ENCODE measurements around the gene GP1BB.

DNA sequence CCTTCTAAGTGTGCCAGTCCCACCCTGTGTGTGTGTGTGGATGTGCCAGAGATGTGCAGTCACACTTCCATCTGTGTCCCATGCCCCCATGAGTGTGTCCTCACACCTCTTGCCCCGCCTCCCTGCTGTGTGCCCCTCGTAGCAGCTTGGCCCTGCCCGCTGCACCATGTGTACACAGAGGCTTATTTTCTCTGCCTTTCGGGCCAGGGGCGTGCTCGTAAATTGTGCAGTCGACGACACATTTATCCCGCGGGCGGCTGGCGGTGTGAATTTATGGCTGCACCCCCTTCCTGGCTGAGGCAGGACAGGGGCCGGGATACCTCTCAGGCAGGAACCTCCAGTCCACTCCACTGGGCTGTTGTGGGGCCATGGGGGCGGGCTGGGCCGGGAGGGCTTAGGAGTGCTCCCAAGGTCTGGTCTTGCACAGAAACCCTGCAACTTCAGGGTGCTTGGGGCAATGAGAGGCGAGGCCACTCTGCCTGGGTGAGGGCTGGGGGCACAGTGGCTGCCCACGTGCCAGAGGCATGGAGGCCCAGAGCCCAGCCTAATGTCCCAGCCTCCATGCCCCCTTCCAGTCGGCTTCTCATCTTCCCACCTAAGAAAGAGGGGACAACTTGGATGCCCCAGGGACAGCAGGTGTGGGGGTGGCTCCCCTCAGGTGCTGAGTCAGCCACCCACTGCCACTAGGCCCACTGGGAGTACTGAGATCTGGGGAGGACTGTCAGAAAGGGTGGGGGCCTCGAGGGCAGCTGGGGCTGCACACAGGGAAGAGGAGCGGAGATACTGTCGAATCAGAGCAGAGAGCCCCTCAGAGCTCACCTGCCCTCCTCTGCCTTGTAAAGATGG is 12.5 kb downstream of the GP1BB start:
- no peak for TF ChIP-seq EZH2 (IDR thresholded peaks at IDR 0.05; ENCODE audit: borderline replicate concordance, low read depth, low read length, severe bottlenecking)
- TF ChIP-seq, protein P1, sequence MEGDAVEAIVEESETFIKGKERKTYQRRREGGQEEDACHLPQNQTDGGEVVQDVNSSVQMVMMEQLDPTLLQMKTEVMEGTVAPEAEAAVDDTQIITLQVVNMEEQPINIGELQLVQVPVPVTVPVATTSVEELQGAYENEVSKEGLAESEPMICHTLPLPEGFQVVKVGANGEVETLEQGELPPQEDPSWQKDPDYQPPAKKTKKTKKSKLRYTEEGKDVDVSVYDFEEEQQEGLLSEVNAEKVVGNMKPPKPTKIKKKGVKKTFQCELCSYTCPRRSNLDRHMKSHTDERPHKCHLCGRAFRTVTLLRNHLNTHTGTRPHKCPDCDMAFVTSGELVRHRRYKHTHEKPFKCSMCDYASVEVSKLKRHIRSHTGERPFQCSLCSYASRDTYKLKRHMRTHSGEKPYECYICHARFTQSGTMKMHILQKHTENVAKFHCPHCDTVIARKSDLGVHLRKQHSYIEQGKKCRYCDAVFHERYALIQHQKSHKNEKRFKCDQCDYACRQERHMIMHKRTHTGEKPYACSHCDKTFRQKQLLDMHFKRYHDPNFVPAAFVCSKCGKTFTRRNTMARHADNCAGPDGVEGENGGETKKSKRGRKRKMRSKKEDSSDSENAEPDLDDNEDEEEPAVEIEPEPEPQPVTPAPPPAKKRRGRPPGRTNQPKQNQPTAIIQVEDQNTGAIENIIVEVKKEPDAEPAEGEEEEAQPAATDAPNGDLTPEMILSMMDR (IDR thresholded peaks at IDR 0.05; ENCODE audit: borderline replicate concordance, extremely low read depth, low read length, poor library complexity, severe bottlenecking), result no peak

All from DND-41 (cell line).